ENCODE data around the gene CDK5RAP1. TPM values are rescaled to one million over a fixed set of nuclear protein-coding genes. Genes with fewer than 3 reads are reported as not detected.
A peak's percentile ranks its signal among the peaks of the same experiment; 100 is the strongest.
"Not testable (repeated sequence)": the region's sequence is repeated elsewhere in the genome, so short reads cannot be mapped to it uniquely, and the experiment has no call there.

The CDK5RAP1 gene
- total RNA-seq, 1 donor from 2014 or later: 20.4 TPM

- peak overlapping the region; percentile 25 for H3K27ac ChIP-seq (ENCODE audit: low read depth, low read length)
- peaks cover 5 to 11% (median 9%) of the 10 kb centered on the region in 3 donors for H3K4me1 ChIP-seq (ENCODE audit: control insufficient read depth in 3 of 3, insufficient read depth in 3 of 3, low read length in 3 of 3)
- H3K4me3 ChIP-seq (ENCODE audit: low read length in 3 of 3): no peak overlapping the region
Observed at GRCh38 chr20:33393609-33394008, 7.7 kb downstream of the CDK5RAP1 start.

GRCh38 chr20:33391722-33392415 lies 9.4 kb downstream of the CDK5RAP1 start:
- peaks cover 20 to 39% (median 35%) of the 10 kb centered on the region in 3 donors for H3K36me3 ChIP-seq (ENCODE audit: control insufficient read depth in 3 of 3, insufficient read depth in 3 of 3, low read length in 3 of 3)
- peaks cover 5 to 9% (median 9%) of the 10 kb centered on the region in 3 donors for H3K4me1 ChIP-seq (ENCODE audit: control insufficient read depth in 3 of 3, insufficient read depth in 3 of 3, low read length in 3 of 3)
- peak overlapping the region in 1 of 3 donors; percentile 20 for H3K9ac ChIP-seq (ENCODE audit: low read depth in 1 of 3, low read length in 3 of 3)
- no peaks in the 10 kb centered on the region for H3K27me3 ChIP-seq (ENCODE audit: control insufficient read depth in 3 of 3, insufficient read depth in 3 of 3, low read length in 3 of 3)
- no peak overlapping the region for H3K4me3 ChIP-seq (ENCODE audit: low read length in 3 of 3)
- H3K9me3 ChIP-seq (ENCODE audit: control insufficient read depth in 3 of 3, low read length in 3 of 3): no peaks in the 10 kb centered on the region
- no peak overlapping the region for H3K27ac ChIP-seq (ENCODE audit: low read depth, low read length)

More at GRCh38 chr20:33393609-33394008, 7.7 kb downstream of the CDK5RAP1 start:
- peak overlapping the region in 1 of 3 donors; percentile 10 for H3K9ac ChIP-seq (ENCODE audit: low read depth in 1 of 3, low read length in 3 of 3)
- H3K36me3 ChIP-seq (ENCODE audit: control insufficient read depth in 3 of 3, insufficient read depth in 3 of 3, low read length in 3 of 3): peaks cover 15 to 34% (median 30%) of the 10 kb centered on the region in 3 donors
- no peaks in the 10 kb centered on the region for H3K27me3 ChIP-seq (ENCODE audit: control insufficient read depth in 3 of 3, insufficient read depth in 3 of 3, low read length in 3 of 3)
- H3K9me3 ChIP-seq (ENCODE audit: control insufficient read depth in 3 of 3, low read length in 3 of 3): no peaks in the 10 kb centered on the region

GRCh38 chr20:33389326-33389725 lies 12.0 kb downstream of the CDK5RAP1 start:
- not testable (repeated sequence) for H3K9ac ChIP-seq (ENCODE audit: low read depth in 1 of 3, low read length in 3 of 3); H3K9me3 ChIP-seq (ENCODE audit: control insufficient read depth in 3 of 3, low read length in 3 of 3); H3K4me1 ChIP-seq (ENCODE audit: control insufficient read depth in 3 of 3, insufficient read depth in 3 of 3, low read length in 3 of 3); H3K27me3 ChIP-seq (ENCODE audit: control insufficient read depth in 3 of 3, insufficient read depth in 3 of 3, low read length in 3 of 3); H3K4me3 ChIP-seq (ENCODE audit: low read length in 3 of 3); H3K27ac ChIP-seq (ENCODE audit: low read depth, low read length)
- H3K36me3 ChIP-seq (ENCODE audit: control insufficient read depth in 3 of 3, insufficient read depth in 3 of 3, low read length in 3 of 3): peaks cover 34 to 46% (median 40%) of the 10 kb centered on the region in 3 donors

GRCh38 chr20:33388268-33388667 lies 13.1 kb downstream of the CDK5RAP1 start:
- Histone ChIP-seq H3K4me1 (ENCODE audit: control insufficient read depth in 3 of 3, insufficient read depth in 3 of 3, low read length in 3 of 3) (peaks cover 0 to 5% (median 3%) of the 10 kb centered on the region in 3 donors), H3K9ac (ENCODE audit: low read depth in 1 of 3, low read length in 3 of 3) (no peak overlapping the region), H3K9me3 (ENCODE audit: control insufficient read depth in 3 of 3, low read length in 3 of 3) (no peaks in the 10 kb centered on the region), H3K4me3 (ENCODE audit: low read length in 3 of 3) (no peak overlapping the region), H3K36me3 (ENCODE audit: control insufficient read depth in 3 of 3, insufficient read depth in 3 of 3, low read length in 3 of 3) (peaks cover 34 to 44% (median 36%) of the 10 kb centered on the region in 3 donors), H3K27me3 (ENCODE audit: control insufficient read depth in 3 of 3, insufficient read depth in 3 of 3, low read length in 3 of 3) (no peaks in the 10 kb centered on the region), H3K27ac (ENCODE audit: low read depth, low read length) (no peak overlapping the region)

GRCh38 chr20:33387177-33387576 lies 14.1 kb downstream of the CDK5RAP1 start:
- Histone ChIP-seq H3K27ac (ENCODE audit: low read depth, low read length) (no peak overlapping the region), H3K27me3 (ENCODE audit: control insufficient read depth in 3 of 3, insufficient read depth in 3 of 3, low read length in 3 of 3) (no peaks in the 10 kb centered on the region), H3K4me3 (ENCODE audit: low read length in 3 of 3) (no peak overlapping the region), H3K36me3 (ENCODE audit: control insufficient read depth in 3 of 3, insufficient read depth in 3 of 3, low read length in 3 of 3) (peaks cover 31 to 41% (median 35%) of the 10 kb centered on the region in 3 donors), H3K4me1 (ENCODE audit: control insufficient read depth in 3 of 3, insufficient read depth in 3 of 3, low read length in 3 of 3) (peaks cover 0 to 5% (median 3%) of the 10 kb centered on the region in 3 donors), H3K9me3 (ENCODE audit: control insufficient read depth in 3 of 3, low read length in 3 of 3) (no peaks in the 10 kb centered on the region), H3K9ac (ENCODE audit: low read depth in 1 of 3, low read length in 3 of 3) (no peak overlapping the region)

GRCh38 chr20:33386673-33387072 lies 14.6 kb downstream of the CDK5RAP1 start:
- H3K27me3 ChIP-seq (ENCODE audit: control insufficient read depth in 3 of 3, insufficient read depth in 3 of 3, low read length in 3 of 3): no peaks in the 10 kb centered on the region
- no peaks in the 10 kb centered on the region for H3K9me3 ChIP-seq (ENCODE audit: control insufficient read depth in 3 of 3, low read length in 3 of 3)
- no peak overlapping the region for H3K27ac ChIP-seq (ENCODE audit: low read depth, low read length)
- H3K4me3 ChIP-seq (ENCODE audit: low read length in 3 of 3): no peak overlapping the region
- H3K4me1 ChIP-seq (ENCODE audit: control insufficient read depth in 3 of 3, insufficient read depth in 3 of 3, low read length in 3 of 3): peaks cover 0 to under 1% (median under 1%) of the 10 kb centered on the region in 3 donors
- H3K36me3 ChIP-seq (ENCODE audit: control insufficient read depth in 3 of 3, insufficient read depth in 3 of 3, low read length in 3 of 3): peaks cover 34 to 43% (median 38%) of the 10 kb centered on the region in 3 donors
- H3K9ac ChIP-seq (ENCODE audit: low read depth in 1 of 3, low read length in 3 of 3): no peak overlapping the region

GRCh38 chr20:33377366-33377765 lies 24.0 kb downstream of the CDK5RAP1 start:
- no peak overlapping the region for H3K27ac ChIP-seq (ENCODE audit: low read depth, low read length)
- H3K9ac ChIP-seq (ENCODE audit: low read depth in 1 of 3, low read length in 3 of 3): no peak overlapping the region
- peaks cover 32 to 56% (median 48%) of the 10 kb centered on the region in 3 donors for H3K36me3 ChIP-seq (ENCODE audit: control insufficient read depth in 3 of 3, insufficient read depth in 3 of 3, low read length in 3 of 3)
- H3K4me1 ChIP-seq (ENCODE audit: control insufficient read depth in 3 of 3, insufficient read depth in 3 of 3, low read length in 3 of 3): no peaks in the 10 kb centered on the region
- no peaks in the 10 kb centered on the region for H3K9me3 ChIP-seq (ENCODE audit: control insufficient read depth in 3 of 3, low read length in 3 of 3)
- H3K27me3 ChIP-seq (ENCODE audit: control insufficient read depth in 3 of 3, insufficient read depth in 3 of 3, low read length in 3 of 3): no peaks in the 10 kb centered on the region
- H3K4me3 ChIP-seq (ENCODE audit: low read length in 3 of 3): no peak overlapping the region

GRCh38 chr20:33373735-33374605 lies 27.3 kb downstream of the CDK5RAP1 start:
- no peak overlapping the region for H3K27ac ChIP-seq (ENCODE audit: low read depth, low read length)
- H3K27me3 ChIP-seq (ENCODE audit: control insufficient read depth in 3 of 3, insufficient read depth in 3 of 3, low read length in 3 of 3): no peaks in the 10 kb centered on the region
- H3K9me3 ChIP-seq (ENCODE audit: control insufficient read depth in 3 of 3, low read length in 3 of 3): no peaks in the 10 kb centered on the region
- H3K9ac ChIP-seq (ENCODE audit: low read depth in 1 of 3, low read length in 3 of 3): no peak overlapping the region
- H3K36me3 ChIP-seq (ENCODE audit: control insufficient read depth in 3 of 3, insufficient read depth in 3 of 3, low read length in 3 of 3): peaks cover 32 to 61% (median 56%) of the 10 kb centered on the region in 3 donors
- H3K4me3 ChIP-seq (ENCODE audit: low read length in 3 of 3): no peak overlapping the region
- H3K4me1 ChIP-seq (ENCODE audit: control insufficient read depth in 3 of 3, insufficient read depth in 3 of 3, low read length in 3 of 3): no peaks in the 10 kb centered on the region

GRCh38 chr20:33372993-33373441 lies 28.3 kb downstream of the CDK5RAP1 start:
- peaks cover 27 to 54% (median 51%) of the 10 kb centered on the region in 3 donors for H3K36me3 ChIP-seq (ENCODE audit: control insufficient read depth in 3 of 3, insufficient read depth in 3 of 3, low read length in 3 of 3)
- no peaks in the 10 kb centered on the region for H3K9me3 ChIP-seq (ENCODE audit: control insufficient read depth in 3 of 3, low read length in 3 of 3)
- no peak overlapping the region for H3K9ac ChIP-seq (ENCODE audit: low read depth in 1 of 3, low read length in 3 of 3)
- H3K27ac ChIP-seq (ENCODE audit: low read depth, low read length): no peak overlapping the region
- H3K4me1 ChIP-seq (ENCODE audit: control insufficient read depth in 3 of 3, insufficient read depth in 3 of 3, low read length in 3 of 3): no peaks in the 10 kb centered on the region
- H3K27me3 ChIP-seq (ENCODE audit: control insufficient read depth in 3 of 3, insufficient read depth in 3 of 3, low read length in 3 of 3): no peaks in the 10 kb centered on the region
- no peak overlapping the region for H3K4me3 ChIP-seq (ENCODE audit: low read length in 3 of 3)

- no peaks in the 10 kb centered on the region for H3K4me1 ChIP-seq (ENCODE audit: control insufficient read depth in 3 of 3, insufficient read depth in 3 of 3, low read length in 3 of 3)
- H3K9me3 ChIP-seq (ENCODE audit: control insufficient read depth in 3 of 3, low read length in 3 of 3): no peaks in the 10 kb centered on the region
- no peak overlapping the region for H3K4me3 ChIP-seq (ENCODE audit: low read length in 3 of 3)
- no peak overlapping the region for H3K27ac ChIP-seq (ENCODE audit: low read depth, low read length)
- peaks cover 26 to 61% (median 57%) of the 10 kb centered on the region in 3 donors for H3K36me3 ChIP-seq (ENCODE audit: control insufficient read depth in 3 of 3, insufficient read depth in 3 of 3, low read length in 3 of 3)
- no peak overlapping the region for H3K9ac ChIP-seq (ENCODE audit: low read depth in 1 of 3, low read length in 3 of 3)
- no peaks in the 10 kb centered on the region for H3K27me3 ChIP-seq (ENCODE audit: control insufficient read depth in 3 of 3, insufficient read depth in 3 of 3, low read length in 3 of 3)
Observed at GRCh38 chr20:33370291-33370690, 31.0 kb downstream of the CDK5RAP1 start.

Measured in skeletal muscle tissue (tissue), 4 donors.